Mucosa of rectum (tissue), 2 donors: ENCODE data around the gene SEBOX.

Source experiments
- H3K27ac ChIP-seq, 2 donors: one replicate each; pipeline ENCODE4 v1.7.0; 2013; ENCODE audit warnings: inconsistent platforms in 2 of 2, low read depth in 2 of 2, low read length in 2 of 2
- H3K27me3 ChIP-seq, 2 donors: one replicate each; pipeline ENCODE4 v1.7.0; 2013; ENCODE audit warnings: low read length in 2 of 2; ENCODE audit not compliant: control insufficient read depth in 2 of 2, insufficient read depth in 2 of 2
- H3K36me3 ChIP-seq, 2 donors: one replicate each; pipeline ENCODE4 v1.7.0; 2013; ENCODE audit warnings: low read length in 2 of 2; ENCODE audit not compliant: control insufficient read depth in 2 of 2, insufficient read depth in 2 of 2
- H3K4me1 ChIP-seq, 2 donors: one replicate each; pipeline ENCODE4 v1.7.0; 2013; ENCODE audit warnings: low read length in 2 of 2, mild to moderate bottlenecking in 1 of 2; ENCODE audit not compliant: control insufficient read depth in 2 of 2, insufficient read depth in 2 of 2
- H3K4me3 ChIP-seq, 2 donors: one replicate each; pipeline ENCODE4 v1.7.0; 2013; ENCODE audit warnings: low read length in 2 of 2
- H3K9ac ChIP-seq, 2 donors: one replicate each; pipeline ENCODE4 v1.7.0; 2013; ENCODE audit warnings: low read length in 2 of 2, low read depth in 1 of 2, mild to moderate bottlenecking in 1 of 2
- H3K9me3 ChIP-seq, 2 donors: one replicate each; pipeline ENCODE4 v1.7.0; 2013; ENCODE audit warnings: low read length in 2 of 2; ENCODE audit not compliant: control insufficient read depth in 2 of 2
- donor health status: healthy.
- donor health status: Normal muscosa, but diverticular disease.

The SEBOX gene

GRCh38 chr17:28334666-28335200, 30.3 kb downstream of the SEBOX start:
- H3K4me3 ChIP-seq = peak overlapping the region; percentile 82 to 89
- H3K4me1 ChIP-seq = peaks cover 19 to 20% of the 10 kb centered on the region in 2 donors
- H3K27ac ChIP-seq = peak overlapping the region; percentile 84 to 93

GRCh38 chr17:28334171-28334570, 30.8 kb downstream of the SEBOX start:
- Histone ChIP-seq H3K27ac (no peak overlapping the region), H3K9me3 (no peaks in the 10 kb centered on the region), H3K9ac (peak overlapping the region; percentile 76 to 78), H3K4me1 (peaks cover 19 to 20% of the 10 kb centered on the region in 2 donors), H3K36me3 (peaks cover 21 to 22% of the 10 kb centered on the region in 2 donors), H3K4me3 (peak overlapping the region; percentile 82 to 89), H3K27me3 (no peaks in the 10 kb centered on the region)

More at GRCh38 chr17:28334666-28335200, 30.3 kb downstream of the SEBOX start:
- Histone ChIP-seq H3K9ac (peak overlapping the region; percentile 76 to 78), H3K36me3 (peaks cover 19 to 21% of the 10 kb centered on the region in 2 donors), H3K27me3 (no peaks in the 10 kb centered on the region), H3K9me3 (no peaks in the 10 kb centered on the region)

GRCh38 chr17:28333083-28333746, 31.8 kb downstream of the SEBOX start:
- Histone ChIP-seq H3K27ac (no peak overlapping the region), H3K4me3 (no peak overlapping the region), H3K4me1 (peaks cover 19 to 20% of the 10 kb centered on the region in 2 donors), H3K36me3 (peaks cover 24 to 30% of the 10 kb centered on the region in 2 donors), H3K9me3 (no peaks in the 10 kb centered on the region), H3K9ac (no peak overlapping the region), H3K27me3 (no peaks in the 10 kb centered on the region)

- Histone ChIP-seq H3K27me3 (no peaks in the 10 kb centered on the region), H3K36me3 (peaks cover 30 to 41% of the 10 kb centered on the region in 2 donors), H3K4me1 (peaks cover 17 to 19% of the 10 kb centered on the region in 2 donors), H3K9me3 (no peaks in the 10 kb centered on the region), H3K4me3 (no peak overlapping the region), H3K9ac (no peak overlapping the region), H3K27ac (no peak overlapping the region)
Measured at GRCh38 chr17:28331891-28332420, 33.0 kb downstream of the SEBOX start.

- H3K9ac ChIP-seq = no peak overlapping the region
- no peaks in the 10 kb centered on the region for H3K27me3 ChIP-seq
- H3K4me3 ChIP-seq = no peak overlapping the region
- no peaks in the 10 kb centered on the region for H3K9me3 ChIP-seq
- H3K27ac ChIP-seq = no peak overlapping the region
- peaks cover 30 to 41% of the 10 kb centered on the region in 2 donors for H3K36me3 ChIP-seq
- H3K4me1 ChIP-seq = peaks cover 9 to 11% of the 10 kb centered on the region in 2 donors
Measured at GRCh38 chr17:28330671-28331070, 34.3 kb downstream of the SEBOX start.

GRCh38 chr17:28328325-28328724, 36.7 kb downstream of the SEBOX start:
- peaks cover 30 to 41% of the 10 kb centered on the region in 2 donors for H3K36me3 ChIP-seq
- peaks cover 2 to 9% of the 10 kb centered on the region in 2 donors for H3K4me1 ChIP-seq
- H3K27ac ChIP-seq = no peak overlapping the region
- H3K27me3 ChIP-seq = no peaks in the 10 kb centered on the region
- no peaks in the 10 kb centered on the region for H3K9me3 ChIP-seq
- no peak overlapping the region for H3K4me3 ChIP-seq
- no peak overlapping the region for H3K9ac ChIP-seq

GRCh38 chr17:28327709-28328108, 37.3 kb downstream of the SEBOX start:
- H3K9ac ChIP-seq = no peak overlapping the region

GRCh38 chr17:28327031-28327607, 37.9 kb downstream of the SEBOX start:
- no peak overlapping the region for H3K9ac ChIP-seq
- peaks cover 2 to 9% of the 10 kb centered on the region in 2 donors for H3K4me1 ChIP-seq
- H3K27me3 ChIP-seq = no peaks in the 10 kb centered on the region
- peaks cover 28 to 40% of the 10 kb centered on the region in 2 donors for H3K36me3 ChIP-seq
- no peak overlapping the region for H3K4me3 ChIP-seq
- no peak overlapping the region for H3K27ac ChIP-seq
- H3K9me3 ChIP-seq = no peaks in the 10 kb centered on the region

More at GRCh38 chr17:28327709-28328108, 37.3 kb downstream of the SEBOX start:
- Histone ChIP-seq H3K4me3 (no peak overlapping the region), H3K4me1 (peaks cover 2 to 9% of the 10 kb centered on the region in 2 donors), H3K9me3 (no peaks in the 10 kb centered on the region), H3K27ac (no peak overlapping the region), H3K27me3 (no peaks in the 10 kb centered on the region), H3K36me3 (peaks cover 30 to 41% of the 10 kb centered on the region in 2 donors)

GRCh38 chr17:28326114-28326513, 38.9 kb downstream of the SEBOX start:
- no peak overlapping the region for H3K4me3 ChIP-seq
- H3K9ac ChIP-seq = no peak overlapping the region
- no peaks in the 10 kb centered on the region for H3K9me3 ChIP-seq
- H3K27ac ChIP-seq = no peak overlapping the region
- peaks cover 18 to 32% of the 10 kb centered on the region in 2 donors for H3K36me3 ChIP-seq
- no peaks in the 10 kb centered on the region for H3K27me3 ChIP-seq
- peaks cover 2 to 9% of the 10 kb centered on the region in 2 donors for H3K4me1 ChIP-seq

- no peaks in the 10 kb centered on the region for H3K27me3 ChIP-seq
- peaks cover 11 to 24% of the 10 kb centered on the region in 2 donors for H3K36me3 ChIP-seq
- H3K27ac ChIP-seq = no peak overlapping the region
Measured at GRCh38 chr17:28325211-28325610, 39.8 kb downstream of the SEBOX start.

More at GRCh38 chr17:28325211-28325610, 39.8 kb downstream of the SEBOX start:
- Histone ChIP-seq H3K4me3 (no peak overlapping the region), H3K4me1 (peaks cover 6 to 9% of the 10 kb centered on the region in 2 donors), H3K9ac (no peak overlapping the region), H3K9me3 (no peaks in the 10 kb centered on the region)
